Mononuclear cell (primary cell): Measurements from ENCODE around the gene MYL5. TPM values are rescaled to one million over a fixed set of nuclear protein-coding genes. Genes with fewer than 3 reads are reported as not detected.

Experiments
- H3K27me3 ChIP-seq: 2 replicates; pipeline ENCODE4 v1.6.0; 2011; ENCODE audit warnings: low read length, control low read depth; ENCODE audit not compliant: insufficient read depth
- H3K4me1 ChIP-seq: 2 replicates; pipeline ENCODE4 v1.5.1; 2011; ENCODE audit warnings: mild to moderate bottlenecking, low read length, control low read depth; ENCODE audit not compliant: insufficient read depth
- H3K4me3 ChIP-seq: 2 replicates; pipeline ENCODE4 v1.5.1; 2011; ENCODE audit warnings: mild to moderate bottlenecking, low read length, moderate library complexity
- H3K9me3 ChIP-seq: 2 replicates; pipeline ENCODE4 v1.5.1; 2011; ENCODE audit warnings: low read depth, mild to moderate bottlenecking, control low read depth, low read length
- total RNA-seq: library from RNA; depleted of rRNA; stranded (reverse); fragments of >200 nt; gene quantifications from one replicate; pipeline ENCODE4 v1.2.3, GENCODE V29; 2012

Gene MYL5
- total RNA-seq = 9.3 TPM

- Histone ChIP-seq H3K4me3 (peak within 1 kb of the TSS; percentile 90), H3K27me3 (no peaks in the 10 kb centered on the region), H3K9me3 (no peaks in the 10 kb centered on the region), H3K4me1 (peaks cover 19% of the 10 kb centered on the region)
Observed at GRCh38 chr4:674172-675035, at the start of gene MYL5, which contains the start of gene ATP5ME. MYL5 (plus strand) TSS chr4:674542; CDS start chr4:678027, 3,485 bp downstream. ATP5ME (minus strand) TSS chr4:674276; CDS start chr4:674247, 29 bp downstream.

GRCh38 chr4:624705-625590 is 49.4 kb upstream of the MYL5 start, which contains the start of gene PDE6B:
PDE6B (plus strand) TSS chr4:625573; CDS start chr4:625627, 54 bp downstream.
- Histone ChIP-seq H3K4me1 (no peaks in the 10 kb centered on the region), H3K4me3 (no peak within 1 kb of the TSS), H3K9me3 (no peaks in the 10 kb centered on the region)

GRCh38 chr4:625631-626161 is 48.6 kb upstream of the MYL5 start:
- no peaks in the 10 kb centered on the region for H3K9me3 ChIP-seq

More at GRCh38 chr4:624705-625590, 49.4 kb upstream of the MYL5 start, which contains the start of gene PDE6B:
- no peaks in the 10 kb centered on the region for H3K27me3 ChIP-seq

GRCh38 chr4:626201-627091 is 47.9 kb upstream of the MYL5 start:
- no peaks in the 10 kb centered on the region for H3K9me3 ChIP-seq
- no peaks in the 10 kb centered on the region for H3K27me3 ChIP-seq
- no peak overlapping the region for H3K4me3 ChIP-seq
- no peaks in the 10 kb centered on the region for H3K4me1 ChIP-seq

More at GRCh38 chr4:625631-626161, 48.6 kb upstream of the MYL5 start:
- H3K4me1 ChIP-seq = no peaks in the 10 kb centered on the region
- H3K27me3 ChIP-seq = no peaks in the 10 kb centered on the region
- H3K4me3 ChIP-seq = no peak overlapping the region

GRCh38 chr4:627347-628125 is 46.8 kb upstream of the MYL5 start:
- Histone ChIP-seq H3K9me3 (no peaks in the 10 kb centered on the region), H3K27me3 (no peaks in the 10 kb centered on the region), H3K4me1 (no peaks in the 10 kb centered on the region), H3K4me3 (no peak overlapping the region)

GRCh38 chr4:628311-628741 is 46.0 kb upstream of the MYL5 start:
- no peaks in the 10 kb centered on the region for H3K4me1 ChIP-seq
- no peaks in the 10 kb centered on the region for H3K9me3 ChIP-seq
- no peaks in the 10 kb centered on the region for H3K27me3 ChIP-seq
- H3K4me3 ChIP-seq = no peak overlapping the region

GRCh38 chr4:628821-629635 is 45.3 kb upstream of the MYL5 start:
- Histone ChIP-seq H3K4me1 (no peaks in the 10 kb centered on the region), H3K27me3 (no peaks in the 10 kb centered on the region), H3K4me3 (no peak overlapping the region), H3K9me3 (no peaks in the 10 kb centered on the region)

GRCh38 chr4:629636-629914 is 44.8 kb upstream of the MYL5 start:
- Histone ChIP-seq H3K4me3 (no peak overlapping the region), H3K9me3 (no peaks in the 10 kb centered on the region), H3K4me1 (no peaks in the 10 kb centered on the region), H3K27me3 (no peaks in the 10 kb centered on the region)

- no peaks in the 10 kb centered on the region for H3K9me3 ChIP-seq
- H3K27me3 ChIP-seq = no peaks in the 10 kb centered on the region
- no peaks in the 10 kb centered on the region for H3K4me1 ChIP-seq
- H3K4me3 ChIP-seq = no peak overlapping the region
Observed at GRCh38 chr4:629915-630641, 44.3 kb upstream of the MYL5 start.

- no peaks in the 10 kb centered on the region for H3K4me1 ChIP-seq
- H3K4me3 ChIP-seq = no peak overlapping the region
- no peaks in the 10 kb centered on the region for H3K9me3 ChIP-seq
- H3K27me3 ChIP-seq = no peaks in the 10 kb centered on the region
Observed at GRCh38 chr4:630656-631055, 43.7 kb upstream of the MYL5 start.

GRCh38 chr4:632196-632790 is 42.0 kb upstream of the MYL5 start:
- Histone ChIP-seq H3K4me3 (no peak overlapping the region), H3K4me1 (no peaks in the 10 kb centered on the region), H3K9me3 (no peaks in the 10 kb centered on the region), H3K27me3 (no peaks in the 10 kb centered on the region)

- H3K4me1 ChIP-seq = no peaks in the 10 kb centered on the region
- no peaks in the 10 kb centered on the region for H3K9me3 ChIP-seq
- H3K4me3 ChIP-seq = no peak overlapping the region
- no peaks in the 10 kb centered on the region for H3K27me3 ChIP-seq
Observed at GRCh38 chr4:632926-633325, 41.4 kb upstream of the MYL5 start.
